ENCODE data around the gene CEACAM19.

- no peak for TF ChIP-seq RAD21 (CRISPR knock-in tag; conservative IDR thresholded peaks at IDR 0.05 in 1 of 2, IDR thresholded peaks at IDR 0.05 in 1 of 2)
- TF ChIP-seq ZC3H11A (IDR thresholded peaks at IDR 0.05; ENCODE audit: low read depth, low read length): no peak
- no peak for TF ChIP-seq NONO (IDR thresholded peaks at IDR 0.05; ENCODE audit: low read depth in 2 of 2, low read length in 1 of 2)
- no peak for TF ChIP-seq TBP (optimal IDR thresholded peaks at IDR 0.05; ENCODE audit: low read depth, low read length)
- TF ChIP-seq ARNT (IDR thresholded peaks at IDR 0.05): no peak
- TF ChIP-seq ZFX (CRISPR knock-in tag; IDR thresholded peaks at IDR 0.05): no peak
These were observed 33.7 kb downstream of the CEACAM19 start for GRCh38 chr19:44704982-44705381.
